Brain microvascular endothelial cell (primary cell): Measurements from ENCODE around the gene MANEA.

ENCODE experiments used
- DNase-seq: peaks from one replicate; pipeline ENCODE4 v3.0.0-alpha.2; 2020
- H3K27ac ChIP-seq: fragments of 250-450 bp; sonication (Bioruptor Pico); 2 replicates; pipeline ENCODE4 v1.5.1; 2020; ENCODE audit warnings: mild to moderate bottlenecking, moderate library complexity
- H3K27me3 ChIP-seq: fragments of 250-450 bp; sonication (Bioruptor Pico); replicated peaks from 2 replicates; pipeline ENCODE4 v1.5.1; 2020; ENCODE audit warnings: mild to moderate bottlenecking
- H3K36me3 ChIP-seq: fragments of 250-450 bp; sonication (Bioruptor Pico); replicated peaks from 2 replicates; pipeline ENCODE4 v1.5.1; 2020; ENCODE audit warnings: mild to moderate bottlenecking
- H3K4me3 ChIP-seq: 2 replicates; pipeline ENCODE4 v1.5.1; 2011; ENCODE audit warnings: low read depth, mild to moderate bottlenecking, control low read depth, low read length, moderate library complexity
- CTCF ChIP-seq: IDR thresholded peaks from 2 replicates; pipeline ENCODE4 v1.5.1; 2011; ENCODE audit warnings: low read depth, mild to moderate bottlenecking, moderate library complexity, low read length, control low read depth, inconsistent platforms; ENCODE audit errors: missing control alignments
- in situ Hi-C: cut with HindIII; loops from 2 replicates; pipeline ENCODE4 v1.10.0; 2017; ENCODE audit warnings: low sequenced_read_pairs, low pct_ligation_motif_present

MANEA gene

GRCh38 chr6:95545226-95545625, 32.1 kb upstream of the MANEA start:
- Histone ChIP-seq H3K4me3 (no peak overlapping the region), H3K27me3 (no peaks in the 10 kb centered on the region), H3K36me3 (no peaks in the 10 kb centered on the region), H3K27ac (no peak overlapping the region)
- no peak for TF ChIP-seq CTCF
- in situ Hi-C loops: no loop called here
- no peak for DNase-seq

GRCh38 chr6:95545686-95546085, 31.6 kb upstream of the MANEA start:
- H3K4me3 ChIP-seq: no peak overlapping the region
- H3K27me3 ChIP-seq: no peaks in the 10 kb centered on the region
- in situ Hi-C loops: no loop called here
- H3K27ac ChIP-seq: no peak overlapping the region
- no peaks in the 10 kb centered on the region for H3K36me3 ChIP-seq
- no peak for TF ChIP-seq CTCF
- DNase-seq: no peak

GRCh38 chr6:95546148-95546547, 31.2 kb upstream of the MANEA start:
- H3K4me3 ChIP-seq: no peak overlapping the region
- no peak overlapping the region for H3K27ac ChIP-seq
- no peaks in the 10 kb centered on the region for H3K27me3 ChIP-seq
- no peak for DNase-seq
- TF ChIP-seq CTCF: no peak
- in situ Hi-C loops: no loop called here
- H3K36me3 ChIP-seq: no peaks in the 10 kb centered on the region

GRCh38 chr6:95547043-95547442, 30.3 kb upstream of the MANEA start:
- DNase-seq: no peak
- H3K36me3 ChIP-seq: no peaks in the 10 kb centered on the region
- H3K27me3 ChIP-seq: no peaks in the 10 kb centered on the region
- no peak for TF ChIP-seq CTCF
- no peak overlapping the region for H3K4me3 ChIP-seq
- in situ Hi-C loops: no loop called here
- H3K27ac ChIP-seq: no peak overlapping the region

- Histone ChIP-seq H3K4me3 (no peak overlapping the region), H3K27ac (no peak overlapping the region), H3K27me3 (no peaks in the 10 kb centered on the region), H3K36me3 (no peaks in the 10 kb centered on the region)
- TF ChIP-seq CTCF: no peak
- DNase-seq: no peak
- in situ Hi-C loops: no loop called here
These were observed 29.0 kb upstream of the MANEA start for GRCh38 chr6:95548188-95548786.

GRCh38 chr6:95551678-95552324, 25.5 kb upstream of the MANEA start:
- no peak overlapping the region for H3K4me3 ChIP-seq
- no peaks in the 10 kb centered on the region for H3K27me3 ChIP-seq
- no peaks in the 10 kb centered on the region for H3K36me3 ChIP-seq
- in situ Hi-C loops: no loop called here
- DNase-seq: no peak
- no peak for TF ChIP-seq CTCF
- no peak overlapping the region for H3K27ac ChIP-seq
